GM19035 (cell line): Measurements from ENCODE around the gene GPRIN3.
"Not testable (repeated sequence)": the region's sequence is repeated elsewhere in the genome, so short reads cannot be mapped to it uniquely, and the experiment has no call there.

ENCODE experiments used
- ATAC-seq: cut with Tn5 transposase; IDR thresholded peaks from one replicate; pipeline ENCODE4 v1.9.1; 2021; ENCODE audit not compliant: unreplicated experiment

The GPRIN3 gene

DNA sequence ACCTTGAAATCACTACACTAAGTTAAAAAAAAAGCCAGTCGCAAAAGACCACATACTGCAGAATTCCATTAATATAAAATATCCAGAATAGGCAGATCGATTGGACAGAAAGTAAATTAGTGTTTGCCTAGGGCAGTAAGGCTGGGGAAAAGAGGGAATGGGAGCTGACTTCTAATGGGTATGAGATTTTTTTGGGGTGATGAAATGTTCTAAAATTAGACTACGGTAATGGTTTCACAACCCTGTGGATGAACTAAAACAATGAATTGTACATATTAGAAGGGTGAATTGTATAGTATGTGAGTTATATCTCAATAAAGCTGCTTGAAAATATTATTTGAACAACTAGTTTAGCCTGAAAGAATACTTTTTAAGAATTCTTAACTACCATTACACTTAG is 6.7 kb upstream of the GPRIN3 start:
- no peak for ATAC-seq

DNA sequence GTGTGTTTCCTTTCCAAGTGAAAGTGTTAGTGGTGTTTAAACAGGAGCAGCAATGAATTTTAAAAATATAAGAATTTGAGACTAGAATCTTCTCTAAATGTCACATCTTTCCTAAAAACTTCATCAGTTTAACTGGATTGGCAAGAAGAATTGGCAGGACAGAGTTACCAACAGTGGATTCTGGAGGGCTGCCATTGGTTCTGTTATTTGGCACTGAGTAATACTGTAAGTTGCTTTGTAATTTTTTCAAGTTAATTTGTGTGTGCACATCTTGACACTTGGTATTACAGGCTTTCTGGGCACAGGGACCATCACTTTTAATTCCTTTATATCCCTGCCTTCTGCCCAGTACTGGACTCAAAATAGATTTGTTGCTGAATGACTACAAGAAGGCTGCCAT is 4.5 kb upstream of the GPRIN3 start:
- no peak for ATAC-seq

DNA sequence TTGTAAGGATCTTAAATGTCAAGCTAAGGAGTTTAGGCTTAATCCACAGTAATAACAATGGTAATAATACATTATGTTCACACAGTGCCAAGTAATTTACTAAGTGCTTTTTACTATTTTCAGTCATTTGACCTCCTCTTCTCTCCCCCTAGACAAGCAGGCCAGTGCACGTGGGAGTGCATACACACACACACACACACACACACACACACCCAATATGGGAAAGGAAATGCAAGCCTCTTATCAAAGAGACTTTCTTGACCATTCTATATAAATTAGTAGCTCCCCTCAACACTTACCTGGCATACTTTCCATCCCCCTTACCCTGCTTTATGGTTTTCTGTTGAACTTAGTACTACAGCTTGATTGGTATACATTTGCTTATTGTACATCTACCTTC is 3.8 kb upstream of the GPRIN3 start:
- no peak for ATAC-seq

DNA sequence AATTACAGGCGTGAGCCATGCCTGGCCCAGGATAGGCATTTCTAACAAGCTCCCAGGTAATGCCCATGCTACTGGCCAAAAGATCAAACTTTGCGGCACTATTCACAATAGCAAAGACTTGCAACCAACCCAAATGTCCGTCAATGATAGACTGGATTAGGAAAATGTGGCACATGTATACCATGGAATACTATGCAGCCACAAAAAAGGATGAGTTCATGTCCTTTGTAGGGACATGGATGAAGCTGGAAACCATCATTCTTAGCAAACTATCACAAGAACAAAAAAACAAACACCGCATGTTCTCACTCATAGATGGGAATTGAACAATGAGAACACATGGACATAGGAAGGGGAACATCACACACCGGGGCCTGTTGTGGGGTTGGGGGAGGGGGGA is 1.6 kb upstream of the GPRIN3 start:
- not testable (repeated sequence) for ATAC-seq

DNA sequence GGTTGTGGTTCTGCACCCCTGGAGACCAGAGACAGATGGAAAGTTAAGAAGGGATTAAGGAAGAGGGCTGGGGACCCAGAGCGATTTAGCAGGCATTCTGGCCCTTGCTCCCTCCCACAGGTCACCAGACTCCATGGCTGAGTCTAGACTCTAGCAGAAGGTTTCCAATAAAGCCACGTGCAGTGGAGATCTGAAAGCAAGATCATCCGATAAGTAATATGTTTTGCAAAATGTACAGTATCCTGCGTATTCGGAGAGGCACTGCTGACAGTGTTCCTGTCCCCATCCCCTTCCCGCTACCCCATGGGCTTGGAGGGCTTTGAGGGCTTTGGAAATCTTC is 531 bp upstream of the GPRIN3 start:
- no peak for ATAC-seq

DNA sequence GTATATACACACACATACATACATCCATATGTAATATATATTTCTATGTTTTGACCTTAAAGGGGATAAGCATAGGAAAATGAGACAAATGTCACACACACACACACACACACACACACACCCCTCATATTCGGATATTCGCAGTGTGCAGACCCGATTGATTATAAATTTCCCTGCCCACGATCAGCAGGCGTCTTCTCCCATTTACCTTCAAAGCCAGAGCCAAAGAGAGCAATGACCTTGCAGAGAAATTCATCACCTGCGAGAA is 488 bp downstream of the GPRIN3 start:
- no peak for ATAC-seq

DNA sequence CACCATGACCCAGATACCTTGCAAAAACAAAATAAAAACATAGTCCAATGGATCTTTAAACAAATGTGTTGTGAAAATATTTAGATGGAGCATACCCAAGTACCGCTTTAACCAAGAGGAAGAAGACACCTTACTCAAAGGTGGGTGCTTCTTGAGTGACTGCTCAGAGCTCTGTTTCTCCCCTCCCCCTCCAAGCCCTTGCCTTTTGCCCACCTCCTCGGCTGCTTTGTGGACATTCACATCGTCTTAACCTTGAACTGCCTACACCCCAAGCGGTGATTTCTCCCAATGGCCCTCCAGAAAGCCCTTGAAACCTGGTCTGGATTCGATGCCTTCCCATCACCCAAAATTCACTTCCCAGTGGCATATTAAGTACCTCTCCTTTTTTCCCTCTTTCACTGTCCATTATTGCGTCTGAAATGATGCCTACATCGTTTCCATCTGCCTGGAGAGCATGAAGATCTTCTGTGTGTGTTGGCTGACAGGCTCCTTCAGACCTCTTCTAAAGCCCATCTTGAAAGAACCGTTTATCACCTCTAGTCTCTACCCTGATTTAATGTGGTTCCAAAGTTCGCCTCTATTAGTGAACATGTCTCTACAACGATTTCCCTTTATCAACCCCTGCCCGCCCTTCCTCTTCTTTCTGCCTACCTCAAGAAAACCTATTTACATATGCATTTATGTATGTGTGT is 968 bp downstream of the GPRIN3 start:
- no peak for ATAC-seq

DNA sequence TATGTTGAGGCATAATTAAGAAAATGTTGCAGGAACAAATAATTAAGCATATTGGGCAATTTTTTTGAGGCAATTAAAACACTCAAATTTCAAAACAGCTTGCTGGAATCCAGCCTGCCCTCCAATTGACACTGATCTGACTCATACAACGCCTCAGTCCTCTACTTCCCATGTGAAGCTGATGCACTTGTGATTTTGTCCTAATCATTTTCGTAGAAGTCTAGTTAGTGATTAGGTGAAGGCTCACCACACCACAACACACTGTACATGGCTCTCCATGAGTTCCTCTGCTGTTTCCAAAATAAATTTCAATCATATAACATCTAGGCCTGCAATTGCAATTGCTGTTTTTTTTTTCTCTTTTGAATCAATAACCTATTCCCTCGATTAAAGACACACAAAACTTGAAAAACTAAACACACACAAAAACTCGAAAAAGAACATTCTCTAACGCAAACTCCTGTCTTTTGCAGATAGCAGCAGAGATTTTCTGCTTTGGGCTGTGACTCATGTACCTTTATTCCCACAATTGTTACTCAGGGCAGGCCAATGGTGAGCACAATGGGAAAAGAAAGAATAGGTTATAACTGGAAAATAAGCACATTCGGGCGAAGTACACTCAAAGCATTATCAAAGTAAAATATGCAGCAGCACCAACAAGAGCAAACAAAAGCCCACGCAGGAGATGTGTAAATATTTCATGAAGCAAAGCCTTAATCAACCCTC is 1.7 kb downstream of the GPRIN3 start:
- ATAC-seq = no peak

DNA sequence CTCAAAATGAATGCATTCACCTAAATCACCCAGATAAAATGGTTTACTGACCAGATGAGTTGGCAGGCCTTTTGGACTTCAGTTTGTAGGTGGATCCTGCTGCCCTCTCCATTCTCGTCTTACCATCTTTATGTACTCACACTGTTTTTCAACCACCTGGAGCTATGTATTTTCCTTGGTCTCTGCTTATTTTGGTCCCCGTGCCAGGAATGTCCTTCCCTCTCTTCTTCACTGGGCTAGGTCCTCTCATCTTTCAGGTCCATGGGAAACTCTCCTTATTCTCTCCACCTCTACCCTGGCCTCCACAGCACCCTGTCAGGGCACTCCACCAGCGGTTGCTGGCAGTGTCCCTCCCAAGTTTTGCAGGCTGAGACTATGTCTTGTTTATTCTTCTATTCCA is 2.6 kb downstream of the GPRIN3 start:
- no peak for ATAC-seq

DNA sequence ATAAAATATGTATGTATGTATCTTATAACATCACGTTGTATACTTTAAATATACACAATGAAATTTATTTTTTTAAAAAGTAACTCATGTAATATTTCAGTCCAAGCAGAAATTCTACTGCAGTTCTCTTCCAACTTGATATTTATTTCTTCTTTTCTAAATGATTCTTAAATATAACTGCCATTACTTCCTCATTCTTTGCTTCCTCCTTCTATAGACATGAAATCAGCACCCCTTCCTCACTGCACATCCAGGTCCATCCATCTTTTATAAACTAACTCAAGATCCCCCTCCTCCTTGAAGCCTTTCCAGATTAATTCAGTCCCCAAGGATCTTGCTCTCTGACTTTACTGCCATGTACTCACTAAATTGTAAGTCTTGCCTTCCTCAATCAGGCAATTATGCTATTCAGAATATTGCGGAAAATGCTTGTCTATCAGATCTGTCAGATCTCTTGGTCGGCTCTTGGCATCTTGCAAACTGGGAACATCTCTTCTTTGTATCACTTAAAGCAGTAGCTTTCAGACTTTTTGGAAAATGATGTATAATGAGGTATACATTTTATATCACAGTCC is 3.7 kb downstream of the GPRIN3 start:
- no peak for ATAC-seq

DNA sequence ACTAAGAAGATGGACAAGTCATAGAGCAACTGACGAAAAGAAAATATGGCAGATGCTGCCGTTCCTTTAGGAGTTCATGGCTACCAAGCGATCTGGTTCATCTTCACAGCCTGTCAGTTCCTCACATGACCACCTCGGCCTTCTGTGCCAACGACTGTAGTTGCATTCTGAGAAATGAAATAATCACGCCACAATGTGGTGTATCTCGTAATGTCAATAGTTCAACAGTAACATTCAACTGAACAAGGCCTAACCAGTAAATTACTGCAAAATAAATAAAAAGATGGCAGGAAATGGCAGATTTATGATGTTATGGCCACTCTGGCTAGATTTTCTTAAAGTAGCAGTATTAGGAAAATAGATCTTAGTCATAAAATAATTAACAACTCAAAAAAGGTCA is 4.4 kb downstream of the GPRIN3 start:
- no peak for ATAC-seq

DNA sequence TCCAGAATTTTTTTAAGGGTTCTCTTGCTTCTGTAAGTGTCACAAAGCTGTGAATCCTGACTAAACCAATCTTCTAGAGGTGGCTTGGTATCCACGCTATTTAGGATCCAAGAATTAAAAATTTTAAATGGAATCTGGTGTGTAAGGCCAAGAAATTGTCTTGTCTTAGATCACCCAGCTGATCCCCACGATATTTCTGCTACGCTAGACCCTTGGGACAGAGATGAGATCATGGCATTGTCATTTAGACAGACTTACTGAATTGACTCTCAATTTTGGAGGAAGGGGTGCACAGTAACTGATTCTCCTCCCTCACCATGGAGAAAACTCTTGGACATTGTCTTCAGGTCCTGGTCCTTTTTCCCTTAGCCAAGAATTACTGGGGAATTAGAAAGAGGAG is 5.7 kb downstream of the GPRIN3 start:
- ATAC-seq = no peak

DNA sequence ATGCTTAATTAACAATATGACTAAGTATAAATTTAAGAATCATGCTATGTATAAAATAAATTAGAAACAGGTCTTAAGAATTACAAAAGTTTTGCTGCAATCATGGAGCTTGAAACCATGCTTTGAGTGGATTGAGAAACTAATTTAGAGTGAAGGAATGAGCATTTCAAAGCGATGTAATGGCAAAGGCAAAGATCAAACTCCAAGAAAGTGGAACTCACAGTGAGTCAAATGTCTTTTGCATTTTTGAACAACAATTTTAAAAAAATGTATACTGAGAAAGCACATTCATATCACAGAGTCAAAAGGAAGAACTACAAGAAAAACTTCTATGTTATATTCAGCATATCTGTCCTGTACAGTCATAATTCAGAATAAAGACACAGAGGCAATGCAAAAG is 6.6 kb downstream of the GPRIN3 start:
- no peak for ATAC-seq

DNA sequence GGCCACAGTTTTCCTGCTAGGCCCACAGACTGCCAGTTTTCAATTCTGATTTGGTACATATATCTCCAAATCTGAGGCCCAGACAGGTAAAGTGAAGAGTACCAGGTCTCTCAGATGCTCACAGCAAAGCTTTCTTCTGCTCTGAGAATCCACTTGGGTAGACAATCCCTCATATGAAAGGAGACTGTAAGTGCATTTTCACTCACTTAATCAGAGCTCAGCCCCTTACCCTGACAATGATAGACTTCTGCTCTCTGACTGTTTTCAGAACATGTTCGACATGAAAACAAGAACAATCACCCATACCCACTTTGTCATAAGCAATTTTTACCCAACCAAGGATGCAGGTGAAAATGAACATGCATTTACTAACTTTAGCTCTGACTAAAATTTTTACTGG is 7.1 kb downstream of the GPRIN3 start:
- no peak for ATAC-seq

DNA sequence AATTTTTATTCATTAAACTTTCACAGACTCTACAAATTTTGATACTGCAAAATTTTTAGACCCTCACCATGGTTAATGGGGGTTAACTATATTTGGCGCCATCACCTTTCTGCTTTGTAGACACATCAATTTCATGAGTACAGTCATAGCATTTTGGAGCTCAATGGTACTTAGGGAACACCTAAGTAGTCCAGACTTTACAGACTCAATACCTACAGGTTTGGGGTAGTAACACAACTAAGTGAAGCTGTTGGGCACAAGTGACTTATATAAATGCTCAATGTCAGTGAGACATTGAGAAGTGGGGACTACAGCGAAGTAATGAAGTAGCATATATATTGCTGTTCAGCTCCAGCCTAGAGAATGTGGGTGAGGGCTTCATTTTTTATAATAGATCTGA is 7.5 kb downstream of the GPRIN3 start:
- ATAC-seq = no peak

DNA sequence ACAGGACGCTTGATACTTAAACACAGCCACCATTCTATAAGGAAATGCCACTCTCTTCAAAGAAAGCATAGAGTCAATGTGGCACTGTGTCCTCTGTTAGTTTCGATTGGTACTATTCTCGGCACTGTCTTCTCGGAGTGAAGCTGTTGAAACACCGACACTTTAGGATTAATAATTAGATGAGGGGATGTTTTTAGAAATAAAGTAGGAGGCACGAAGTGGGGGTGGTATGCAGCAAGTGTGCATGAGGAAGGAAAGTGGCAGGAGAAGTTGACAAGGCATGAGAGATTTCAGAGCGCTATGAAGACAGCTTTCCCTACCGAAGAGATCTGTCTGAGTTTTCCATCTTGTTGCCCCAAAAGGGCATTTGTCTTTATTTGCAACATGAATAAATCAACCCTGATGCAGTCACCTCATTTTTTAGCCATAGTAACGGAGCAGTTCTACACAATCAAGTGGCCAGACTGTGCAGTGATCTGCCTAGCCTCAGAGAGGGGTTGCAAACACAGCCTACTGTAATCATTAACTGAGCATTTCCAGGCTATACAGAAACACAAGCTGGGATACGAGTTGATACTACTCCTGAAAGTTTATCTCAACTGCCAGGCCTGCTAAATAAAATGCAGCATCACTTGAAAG is 8.3 kb downstream of the GPRIN3 start:
- no peak for ATAC-seq

DNA sequence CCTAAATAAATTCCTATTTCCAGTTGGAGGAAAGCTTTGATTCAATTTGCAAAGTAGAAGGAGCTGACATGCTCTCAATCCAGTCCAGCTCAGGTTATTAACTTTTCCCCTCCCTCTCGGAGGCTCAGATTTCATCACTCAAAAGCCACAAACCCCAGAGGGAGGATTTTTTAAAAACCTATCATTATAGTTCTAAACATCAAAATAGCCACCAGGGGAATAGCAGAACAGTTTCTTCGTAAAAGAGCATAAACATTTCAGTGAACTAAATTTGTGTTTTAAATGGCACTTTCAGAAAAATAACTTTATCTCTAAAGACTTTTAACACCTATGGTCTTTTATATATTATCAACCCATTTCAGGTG is 8.8 kb downstream of the GPRIN3 start:
- no peak for ATAC-seq

DNA sequence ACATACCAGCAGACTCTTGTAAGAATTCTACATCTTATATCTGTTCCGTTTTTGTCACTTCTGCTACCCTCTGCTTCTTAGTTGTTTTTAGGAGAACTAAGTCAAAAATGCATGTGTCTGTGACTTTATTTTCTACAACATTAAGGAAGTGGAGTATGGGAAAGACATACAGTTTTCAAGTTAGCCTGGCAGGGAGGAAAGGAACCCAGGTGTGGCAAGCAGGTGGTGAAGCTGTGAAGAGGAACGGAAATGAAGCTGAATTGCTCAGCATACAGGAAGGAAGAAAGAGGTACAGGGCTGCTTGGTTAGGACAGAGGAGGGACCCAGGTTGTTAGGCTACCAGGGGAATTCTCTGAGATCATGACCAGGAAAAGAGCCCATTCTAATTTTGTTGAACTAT is 9.4 kb downstream of the GPRIN3 start:
- peak; percentile 37 for ATAC-seq

DNA sequence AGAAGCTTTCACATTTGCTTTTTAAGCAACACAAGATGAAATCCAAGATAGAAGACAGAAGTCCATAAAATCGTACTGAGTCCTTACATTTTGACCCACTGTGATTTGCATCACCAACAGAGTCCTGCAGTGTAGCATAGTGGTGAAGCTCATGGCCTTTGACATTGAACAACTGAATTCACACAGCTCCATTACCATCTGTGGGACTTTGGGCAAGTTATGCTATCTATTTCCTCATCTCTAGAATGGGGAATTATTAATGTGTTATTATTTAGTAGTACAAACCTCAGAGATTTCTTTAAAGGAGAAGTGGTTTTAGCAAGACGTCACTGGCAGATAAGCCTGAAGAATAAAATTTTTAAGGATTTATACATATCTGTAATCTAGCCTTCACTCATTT is 10.7 kb downstream of the GPRIN3 start:
- ATAC-seq = no peak

DNA sequence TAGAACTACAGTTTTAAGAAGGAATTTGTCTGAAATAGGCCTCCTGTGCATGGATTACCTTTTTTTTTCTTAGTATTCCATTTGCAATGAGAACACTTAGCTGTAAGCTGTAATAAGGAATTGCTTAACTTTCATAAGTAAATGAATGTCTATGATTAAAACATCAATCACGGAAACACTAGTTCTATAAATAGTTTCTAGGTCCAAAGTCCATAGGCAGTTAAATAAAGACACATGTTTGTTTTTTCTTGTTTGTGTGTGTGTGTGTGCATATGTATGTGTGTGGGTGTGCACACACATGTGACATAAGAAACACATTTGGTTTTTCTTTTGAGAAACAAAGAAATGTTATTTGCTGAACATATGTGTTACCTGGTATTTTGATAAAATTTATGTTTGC is 11.2 kb downstream of the GPRIN3 start:
- ATAC-seq = no peak

DNA sequence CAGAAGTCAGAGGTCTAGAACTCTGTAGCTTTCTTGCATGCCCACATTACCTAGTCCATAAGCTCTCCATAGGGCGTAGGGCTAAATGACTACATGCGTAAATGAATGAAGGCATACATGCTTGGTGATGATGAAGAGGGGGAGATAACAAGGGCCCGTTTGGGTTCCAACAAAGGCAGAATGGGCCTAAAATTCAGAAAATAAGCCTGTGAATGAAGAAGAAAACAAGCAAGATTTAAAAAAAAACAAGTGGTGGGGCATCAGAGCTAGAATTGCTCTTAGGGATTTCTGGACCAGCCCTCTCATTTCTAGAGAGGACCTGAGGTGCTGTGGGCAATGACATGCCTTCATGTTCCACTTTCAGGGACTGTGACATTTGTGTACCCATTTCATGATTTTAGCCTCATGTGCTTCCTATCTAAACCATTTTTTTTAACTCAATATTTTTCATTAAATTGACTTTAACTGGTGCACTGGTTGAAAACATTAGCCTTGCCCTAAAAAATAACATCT is 12.1 kb downstream of the GPRIN3 start:
- ATAC-seq = no peak

DNA sequence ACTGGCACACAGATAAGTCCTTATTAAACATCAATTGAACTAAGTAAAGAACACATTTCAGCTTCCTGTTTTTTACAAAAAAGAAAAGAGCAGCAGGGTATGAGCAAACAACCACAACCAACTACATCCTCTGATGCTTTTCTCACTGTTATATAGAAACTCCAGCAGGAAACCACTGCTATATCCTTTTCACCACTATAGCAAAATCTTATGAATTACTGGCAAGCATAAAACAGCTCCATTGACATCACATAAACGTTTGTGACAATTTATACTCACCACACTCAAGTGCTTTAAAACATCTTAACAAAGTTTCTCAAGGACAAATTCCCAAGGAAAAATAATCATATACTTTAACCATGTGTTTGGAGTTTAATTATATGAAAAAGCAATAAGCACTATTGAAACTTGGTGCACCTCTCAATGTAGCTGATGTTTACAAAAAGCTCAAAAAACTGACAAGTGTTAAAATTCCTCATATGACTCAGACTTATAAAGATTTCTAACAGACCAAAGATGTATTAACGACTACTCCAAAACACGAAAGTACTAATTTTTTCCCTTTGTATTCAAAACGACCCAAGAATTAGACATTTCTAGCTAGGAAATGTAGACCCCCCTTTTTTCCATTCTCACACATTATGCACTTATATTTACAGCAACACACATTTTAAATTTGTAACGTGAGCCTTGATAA is 12.9 kb downstream of the GPRIN3 start:
- ATAC-seq = peak; percentile 80
